ENCODE data around the gene AP1G2. TPM values are rescaled to one million over a fixed set of nuclear protein-coding genes. Genes with fewer than 3 reads are reported as not detected.
"Not testable (repeated sequence)": the region's sequence is repeated elsewhere in the genome, so short reads cannot be mapped to it uniquely, and the experiment has no call there.

Gene AP1G2
- 100 to 1,000 TPM in 1 of 2 donors, 10 to 100 TPM in 1; 81.5 to 171 TPM for polyA plus RNA-seq

GRCh38 chr14:23567186-23568020, at the start of gene AP1G2:
Gene AP1G2, minus strand, starts transcription at chr14:23567791. Its CDS starts 477 bp downstream, at chr14:23567314.
- peaks cover 0 to 9% of the 10 kb centered on the region in 2 donors for H3K4me1 ChIP-seq (ENCODE audit: control insufficient read depth in 2 of 2, insufficient read depth in 2 of 2, low read length in 1 of 2)
- no peaks in the 10 kb centered on the region for H3K9me3 ChIP-seq (ENCODE audit: control insufficient read depth in 2 of 2, insufficient read depth in 1 of 2, low read depth in 1 of 2, low read length in 1 of 2)
- H3K27me3 ChIP-seq (ENCODE audit: control insufficient read depth in 1 of 2, insufficient read depth in 2 of 2, low read length in 2 of 2): no peaks in the 10 kb centered on the region
- peak within 1 kb of the TSS; percentile 65 to 66 for H3K27ac ChIP-seq (ENCODE audit: low read depth in 2 of 2, low read length in 1 of 2)
- H3K4me3 ChIP-seq (ENCODE audit: low read depth in 1 of 2, low read length in 2 of 2): peak within 1 kb of the TSS; percentile 57 to 74
- H3K36me3 ChIP-seq (ENCODE audit: control insufficient read depth in 2 of 2, insufficient read depth in 2 of 2, low read length in 1 of 2): peaks cover 0 to 21% of the 10 kb centered on the region in 2 donors
- WGBS, 2 donors: 1% methylated on average over 53 of the region's 53 CpGs

DNA sequence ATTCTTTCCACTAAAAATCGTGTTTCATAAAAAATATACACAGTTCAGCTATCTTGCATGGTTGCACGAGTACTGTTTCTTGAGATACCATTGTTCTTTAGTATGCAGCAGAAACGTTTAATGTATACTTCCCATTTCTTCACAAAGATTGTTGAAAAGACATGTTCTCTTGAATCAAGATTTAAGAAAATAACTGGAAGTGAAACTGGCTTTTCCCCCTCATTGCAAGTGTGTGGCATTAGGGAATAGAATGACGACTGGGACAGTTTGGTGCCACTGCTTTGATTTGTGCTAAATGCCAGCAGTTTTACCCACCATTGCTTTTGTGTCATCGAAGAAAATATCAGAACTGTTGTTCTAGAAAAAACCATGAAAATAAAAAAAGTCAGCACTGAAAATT, 48.3 kb upstream of the AP1G2 start:
- no peak overlapping the region for H3K4me3 ChIP-seq (ENCODE audit: low read depth in 1 of 2, low read length in 2 of 2)
- H3K36me3 ChIP-seq (ENCODE audit: control insufficient read depth in 2 of 2, insufficient read depth in 2 of 2, low read length in 1 of 2): no peaks in the 10 kb centered on the region
- no peaks in the 10 kb centered on the region for H3K9me3 ChIP-seq (ENCODE audit: control insufficient read depth in 2 of 2, insufficient read depth in 1 of 2, low read depth in 1 of 2, low read length in 1 of 2)
- WGBS, 2 donors: 50 to 56% methylated on average over 5 of the region's 5 CpGs
- no peaks in the 10 kb centered on the region for H3K27me3 ChIP-seq (ENCODE audit: control insufficient read depth in 1 of 2, insufficient read depth in 2 of 2, low read length in 2 of 2)
- H3K4me1 ChIP-seq (ENCODE audit: control insufficient read depth in 2 of 2, insufficient read depth in 2 of 2, low read length in 1 of 2): no peaks in the 10 kb centered on the region
- H3K27ac ChIP-seq (ENCODE audit: low read depth in 2 of 2, low read length in 1 of 2): no peak overlapping the region

- 56 to 57% methylated on average over 2 of the region's 2 CpGs for WGBS, 2 donors
- Histone ChIP-seq H3K9me3 (ENCODE audit: control insufficient read depth in 2 of 2, insufficient read depth in 1 of 2, low read depth in 1 of 2, low read length in 1 of 2) (no peaks in the 10 kb centered on the region), H3K4me3 (ENCODE audit: low read depth in 1 of 2, low read length in 2 of 2) (no peak overlapping the region), H3K36me3 (ENCODE audit: control insufficient read depth in 2 of 2, insufficient read depth in 2 of 2, low read length in 1 of 2) (no peaks in the 10 kb centered on the region), H3K4me1 (ENCODE audit: control insufficient read depth in 2 of 2, insufficient read depth in 2 of 2, low read length in 1 of 2) (no peaks in the 10 kb centered on the region), H3K27ac (ENCODE audit: low read depth in 2 of 2, low read length in 1 of 2) (no peak overlapping the region), H3K27me3 (ENCODE audit: control insufficient read depth in 1 of 2, insufficient read depth in 2 of 2, low read length in 2 of 2) (no peaks in the 10 kb centered on the region)
Observed at GRCh38 chr14:23614395-23614828, 46.8 kb upstream of the AP1G2 start.

DNA sequence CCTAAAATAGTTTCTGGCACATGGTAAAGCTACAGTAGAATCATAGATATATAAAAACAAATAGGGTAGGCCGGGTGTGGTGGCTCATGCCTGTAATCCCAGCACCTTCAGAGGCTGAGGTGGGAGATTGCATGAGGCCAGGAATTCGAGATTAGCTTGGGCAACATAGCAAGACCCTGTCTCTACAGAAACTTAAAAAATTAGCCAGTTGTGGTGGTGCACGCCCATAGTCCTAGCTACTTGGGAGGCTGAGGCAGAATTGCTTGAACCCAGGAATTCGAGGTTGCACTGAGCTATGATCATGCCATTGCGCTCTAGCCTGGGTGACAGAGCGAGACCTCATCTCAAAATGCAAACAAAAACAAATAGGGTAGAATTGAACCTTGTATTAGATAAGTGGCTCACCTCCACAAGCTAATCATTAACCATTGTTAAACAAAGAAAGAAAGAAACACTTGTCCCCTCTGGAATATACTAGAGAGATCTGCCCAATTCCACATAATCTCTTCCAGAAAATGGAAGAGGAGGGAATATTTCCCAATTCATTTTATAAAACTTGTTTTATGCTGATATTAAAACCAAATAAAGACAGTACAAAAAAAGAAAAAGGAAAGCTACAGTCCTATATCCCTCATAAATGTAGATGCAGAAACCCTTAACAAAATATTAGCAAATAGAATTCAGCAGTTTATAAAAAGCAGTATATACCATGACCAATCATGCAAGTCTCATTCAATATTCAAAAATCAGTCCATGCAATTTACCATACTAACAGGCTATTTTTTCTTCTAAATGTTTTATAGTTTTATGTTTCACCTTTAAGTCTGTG, 45.9 kb upstream of the AP1G2 start:
- H3K4me1 ChIP-seq (ENCODE audit: control insufficient read depth in 2 of 2, insufficient read depth in 2 of 2, low read length in 1 of 2): no peaks in the 10 kb centered on the region
- H3K4me3 ChIP-seq (ENCODE audit: low read depth in 1 of 2, low read length in 2 of 2): no peak overlapping the region
- no peaks in the 10 kb centered on the region for H3K27me3 ChIP-seq (ENCODE audit: control insufficient read depth in 1 of 2, insufficient read depth in 2 of 2, low read length in 2 of 2)
- no peak overlapping the region for H3K27ac ChIP-seq (ENCODE audit: low read depth in 2 of 2, low read length in 1 of 2)
- H3K9me3 ChIP-seq (ENCODE audit: control insufficient read depth in 2 of 2, insufficient read depth in 1 of 2, low read depth in 1 of 2, low read length in 1 of 2): no peaks in the 10 kb centered on the region
- H3K36me3 ChIP-seq (ENCODE audit: control insufficient read depth in 2 of 2, insufficient read depth in 2 of 2, low read length in 1 of 2): no peaks in the 10 kb centered on the region
- WGBS, 2 donors: 67 to 84% methylated on average over 6 of the region's 6 CpGs

DNA sequence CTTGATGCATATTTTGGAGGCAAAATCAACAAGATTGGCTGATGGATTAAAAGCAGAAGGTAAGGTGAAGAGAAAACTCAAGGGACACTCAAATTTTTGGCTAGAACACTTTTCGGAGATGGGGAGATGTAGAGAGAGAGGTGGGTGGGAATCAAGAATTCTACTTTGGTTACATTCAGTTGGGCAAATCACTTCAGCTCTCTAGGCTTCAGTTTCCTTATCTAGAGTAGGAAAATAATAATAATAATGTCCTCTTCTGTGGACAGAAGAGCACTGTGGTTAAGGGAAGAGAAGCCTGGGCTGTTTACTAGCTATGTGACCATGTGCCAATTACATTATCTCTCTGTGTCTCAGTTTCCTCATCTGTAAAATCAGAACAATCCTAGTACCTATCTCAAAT, 45.2 kb upstream of the AP1G2 start:
- Histone ChIP-seq H3K9me3 (ENCODE audit: control insufficient read depth in 2 of 2, insufficient read depth in 1 of 2, low read depth in 1 of 2, low read length in 1 of 2) (no peaks in the 10 kb centered on the region), H3K27me3 (ENCODE audit: control insufficient read depth in 1 of 2, insufficient read depth in 2 of 2, low read length in 2 of 2) (no peaks in the 10 kb centered on the region), H3K36me3 (ENCODE audit: control insufficient read depth in 2 of 2, insufficient read depth in 2 of 2, low read length in 1 of 2) (no peaks in the 10 kb centered on the region), H3K4me1 (ENCODE audit: control insufficient read depth in 2 of 2, insufficient read depth in 2 of 2, low read length in 1 of 2) (no peaks in the 10 kb centered on the region), H3K4me3 (ENCODE audit: low read depth in 1 of 2, low read length in 2 of 2) (no peak overlapping the region), H3K27ac (ENCODE audit: low read depth in 2 of 2, low read length in 1 of 2) (no peak overlapping the region)
- 91 to 98% methylated on average over 1 of the region's 1 CpG for WGBS, 2 donors

GRCh38 chr14:23612354-23612732, 44.8 kb upstream of the AP1G2 start:
- no peaks in the 10 kb centered on the region for H3K27me3 ChIP-seq (ENCODE audit: control insufficient read depth in 1 of 2, insufficient read depth in 2 of 2, low read length in 2 of 2)
- H3K27ac ChIP-seq (ENCODE audit: low read depth in 2 of 2, low read length in 1 of 2): no peak overlapping the region
- no peaks in the 10 kb centered on the region for H3K36me3 ChIP-seq (ENCODE audit: control insufficient read depth in 2 of 2, insufficient read depth in 2 of 2, low read length in 1 of 2)
- H3K4me1 ChIP-seq (ENCODE audit: control insufficient read depth in 2 of 2, insufficient read depth in 2 of 2, low read length in 1 of 2): no peaks in the 10 kb centered on the region
- no peak overlapping the region for H3K4me3 ChIP-seq (ENCODE audit: low read depth in 1 of 2, low read length in 2 of 2)
- 77 to 85% methylated on average over 4 of the region's 4 CpGs for WGBS, 2 donors
- H3K9me3 ChIP-seq (ENCODE audit: control insufficient read depth in 2 of 2, insufficient read depth in 1 of 2, low read depth in 1 of 2, low read length in 1 of 2): no peaks in the 10 kb centered on the region

- WGBS, 2 donors: 56% methylated on average over 4 of the region's 4 CpGs
- no peaks in the 10 kb centered on the region for H3K9me3 ChIP-seq (ENCODE audit: control insufficient read depth in 2 of 2, insufficient read depth in 1 of 2, low read depth in 1 of 2, low read length in 1 of 2)
- H3K27ac ChIP-seq (ENCODE audit: low read depth in 2 of 2, low read length in 1 of 2): no peak overlapping the region
- no peaks in the 10 kb centered on the region for H3K36me3 ChIP-seq (ENCODE audit: control insufficient read depth in 2 of 2, insufficient read depth in 2 of 2, low read length in 1 of 2)
- no peaks in the 10 kb centered on the region for H3K27me3 ChIP-seq (ENCODE audit: control insufficient read depth in 1 of 2, insufficient read depth in 2 of 2, low read length in 2 of 2)
- no peak overlapping the region for H3K4me3 ChIP-seq (ENCODE audit: low read depth in 1 of 2, low read length in 2 of 2)
- H3K4me1 ChIP-seq (ENCODE audit: control insufficient read depth in 2 of 2, insufficient read depth in 2 of 2, low read length in 1 of 2): no peaks in the 10 kb centered on the region
Observed at GRCh38 chr14:23610815-23611289, 43.3 kb upstream of the AP1G2 start.

GRCh38 chr14:23610090-23610814, 42.7 kb upstream of the AP1G2 start:
- 58 to 60% methylated on average over 2 of the region's 2 CpGs for WGBS, 2 donors
- H3K4me1 ChIP-seq (ENCODE audit: control insufficient read depth in 2 of 2, insufficient read depth in 2 of 2, low read length in 1 of 2): no peaks in the 10 kb centered on the region
- no peaks in the 10 kb centered on the region for H3K27me3 ChIP-seq (ENCODE audit: control insufficient read depth in 1 of 2, insufficient read depth in 2 of 2, low read length in 2 of 2)
- no peaks in the 10 kb centered on the region for H3K9me3 ChIP-seq (ENCODE audit: control insufficient read depth in 2 of 2, insufficient read depth in 1 of 2, low read depth in 1 of 2, low read length in 1 of 2)
- no peaks in the 10 kb centered on the region for H3K36me3 ChIP-seq (ENCODE audit: control insufficient read depth in 2 of 2, insufficient read depth in 2 of 2, low read length in 1 of 2)
- no peak overlapping the region for H3K27ac ChIP-seq (ENCODE audit: low read depth in 2 of 2, low read length in 1 of 2)
- H3K4me3 ChIP-seq (ENCODE audit: low read depth in 1 of 2, low read length in 2 of 2): no peak overlapping the region

GRCh38 chr14:23609411-23610089, 42.0 kb upstream of the AP1G2 start:
- WGBS, 2 donors: 55 to 64% methylated on average over 7 of the region's 7 CpGs
- not testable (repeated sequence) for H3K36me3 ChIP-seq (ENCODE audit: control insufficient read depth in 2 of 2, insufficient read depth in 2 of 2, low read length in 1 of 2); H3K27me3 ChIP-seq (ENCODE audit: control insufficient read depth in 1 of 2, insufficient read depth in 2 of 2, low read length in 2 of 2)

More at GRCh38 chr14:23609411-23610089, 42.0 kb upstream of the AP1G2 start:
- H3K9me3 ChIP-seq (ENCODE audit: control insufficient read depth in 2 of 2, insufficient read depth in 1 of 2, low read depth in 1 of 2, low read length in 1 of 2); H3K27ac ChIP-seq (ENCODE audit: low read depth in 2 of 2, low read length in 1 of 2); H3K4me3 ChIP-seq (ENCODE audit: low read depth in 1 of 2, low read length in 2 of 2); H3K4me1 ChIP-seq (ENCODE audit: control insufficient read depth in 2 of 2, insufficient read depth in 2 of 2, low read length in 1 of 2): not testable (repeated sequence)

Data from esophagus (tissue), 2 donors.